HCT116 (cell line): ENCODE results near the gene C6orf132. TPM values are rescaled to one million over a fixed set of nuclear protein-coding genes. Genes with fewer than 3 reads are reported as not detected.

Source experiments
- ATAC-seq: fragments of 200-7000 bp; cut with Tn5 transposase; 2 replicates; pipeline ENCODE4 v1.9.1; 2020; ENCODE audit warnings: mild to moderate bottlenecking, moderate library complexity
- BruUV-seq: library from RNA; stranded (reverse); fragments of 400-500 nt; replicated peaks from 2 replicates; lab custom pipeline; 2021; lab: Mats Ljungman, UMichigan
- CTCF ChIA-PET: fragments of 300-600 bp; sonication (Branson Sonifier 250); formaldehyde crosslinking; loops from one replicate; lab custom pipeline; 2021; ENCODE audit warnings: antibody characterized with exemption; lab: Charles Lee
- POLR2A ChIA-PET: fragments of 300-600, 350-600 bp; sonication (Branson Sonifier 250); formaldehyde crosslinking; loops from one replicate; lab custom pipeline; 2021; ENCODE audit warnings: antibody characterized with exemption; lab: Charles Lee
- RAD21 ChIA-PET, 2 experiments: fragments of 300-600 bp; sonication (Branson Sonifier 250); formaldehyde crosslinking; loops; one replicate each; lab custom pipeline; 2023; ENCODE audit warnings: low total read pairs in 2 of 2; ENCODE audit not compliant: uncharacterized antibody in 2 of 2, unreplicated experiment in 2 of 2, low non-redundant PET in 1 of 2; lab: Charles Lee
- DNase-seq: peaks from one replicate; pipeline ENCODE4 v3.0.0-alpha.2; 2010; ENCODE audit warnings: low read depth, low spot score
- H2AFZ ChIP-seq: fragments of 200-600 bp; shearing (Covaris generic), sonication (generic); 2 replicates; pipeline ENCODE4 v1.6.1; 2017; ENCODE audit warnings: low read depth, mixed run types, mixed read lengths, antibody characterized with exemption, low read length; ENCODE audit not compliant: poor library complexity, severe bottlenecking
- H3K27ac ChIP-seq: 2 replicates; pipeline ENCODE4 v1.5.1; 2012; ENCODE audit warnings: low read depth, low read length
- H3K27me3 ChIP-seq: fragments of 200-600 bp; sonication (generic); 2 replicates; pipeline ENCODE4 v1.6.1; 2016; ENCODE audit warnings: mixed run types, low read length, mixed read lengths; ENCODE audit not compliant: insufficient read depth
- H3K36me3 ChIP-seq, 2 experiments: fragments of 200-500 bp in 1 of 2; fragments of 200-600 bp in 1 of 2; sonication (Bioruptor generic) in 1 of 2; sonication (generic) in 1 of 2; 2 replicates each; pipeline versions ENCODE4 v1.5.1 to v1.6.1; 2014 to 2016; ENCODE audit warnings: low read length in 2 of 2, inconsistent platforms in 1 of 2, mixed read lengths in 1 of 2, mixed run types in 1 of 2; ENCODE audit not compliant: insufficient read depth in 2 of 2, control insufficient read depth in 1 of 2
- H3K4me1 ChIP-seq, 2 experiments: fragments of 200-600 bp in 1 of 2; sonication (generic) in 1 of 2; 2 replicates each; pipeline versions ENCODE4 v1.5.1 to v1.6.1; 2012 to 2017; ENCODE audit warnings: low read length in 2 of 2, inconsistent platforms in 1 of 2, mild to moderate bottlenecking in 1 of 2, mixed read lengths in 1 of 2, mixed run types in 1 of 2, moderate library complexity in 1 of 2; ENCODE audit not compliant: insufficient read depth in 2 of 2, control insufficient read depth in 1 of 2
- H3K4me2 ChIP-seq: fragments of 200-600 bp; sonication (generic); 2 replicates; pipeline ENCODE4 v1.6.1; 2017; ENCODE audit warnings: mixed run types, low read length, mixed read lengths
- H3K4me3 ChIP-seq, 2 experiments: fragments of 200-600 bp in 1 of 2; sonication (generic) in 1 of 2; replicated peaks in 1 of 2; 2 replicates each; pipeline ENCODE4 v1.5.1; 2011 to 2016; ENCODE audit warnings: low read length in 2 of 2, control low read depth in 1 of 2, low read depth in 1 of 2, mild to moderate bottlenecking in 1 of 2, mixed read lengths in 1 of 2, mixed run types in 1 of 2
- H3K79me2 ChIP-seq: fragments of 200-600 bp; sonication (generic); 2 replicates; pipeline ENCODE4 v1.6.1; 2017; ENCODE audit warnings: mild to moderate bottlenecking, mixed run types, low read length, moderate library complexity, mixed read lengths; ENCODE audit not compliant: insufficient read depth
- H3K9ac ChIP-seq: fragments of 200-600 bp; sonication (generic); 2 replicates; pipeline ENCODE4 v1.6.1; 2016; ENCODE audit warnings: low read length, mixed read lengths
- H3K9me2 ChIP-seq: fragments of 200-600 bp; sonication (generic), shearing (Covaris generic); 2 replicates; pipeline ENCODE4 v1.6.1; 2017; ENCODE audit warnings: mixed run types, mild to moderate bottlenecking, moderate library complexity; ENCODE audit not compliant: insufficient read depth
- H3K9me3 ChIP-seq, 2 experiments: fragments of 200-500 bp in 1 of 2; fragments of 200-600 bp in 1 of 2; sonication (Bioruptor generic) in 1 of 2; sonication (generic) in 1 of 2; 2 replicates each; pipeline ENCODE4 v1.6.1; 2014 to 2017; ENCODE audit warnings: low read length in 2 of 2, mixed read lengths in 2 of 2, inconsistent platforms in 1 of 2, low read depth in 1 of 2, mild to moderate bottlenecking in 1 of 2, mixed run types in 1 of 2, moderate library complexity in 1 of 2; ENCODE audit not compliant: control insufficient read depth in 1 of 2, insufficient read depth in 1 of 2
- H4K20me1 ChIP-seq: fragments of 200-600 bp; sonication (generic), shearing (Covaris generic); 2 replicates; pipeline ENCODE4 v1.6.1; 2017; ENCODE audit warnings: mixed run types, mild to moderate bottlenecking, moderate library complexity; ENCODE audit not compliant: insufficient read depth
- CBX3 ChIP-seq: IDR thresholded peaks from 2 replicates; pipeline ENCODE4 v1.6.1; 2012; ENCODE audit warnings: low read depth
- CEBPB ChIP-seq: IDR thresholded peaks from 2 replicates; pipeline ENCODE4 v1.6.1; 2012; ENCODE audit warnings: low read depth
- CTCF ChIP-seq, 3 experiments: fragments of 200-600 bp in 1 of 3; sonication (generic) in 1 of 3; IDR thresholded peaks in 2 of 3; conservative IDR thresholded peaks in 1 of 3; 2 replicates each; pipeline ENCODE4 v1.5.1; 2012 to 2017; ENCODE audit warnings: low read depth in 2 of 3, low read length in 2 of 3, antibody characterized with exemption in 1 of 3, borderline replicate concordance in 1 of 3, control low read depth in 1 of 3, mild to moderate bottlenecking in 1 of 3, mixed read lengths in 1 of 3, mixed run types in 1 of 3, moderate library complexity in 1 of 3; ENCODE audit not compliant: insufficient read depth in 1 of 3
- ELF1 ChIP-seq: IDR thresholded peaks from 2 replicates; pipeline ENCODE4 v1.6.1; 2012; ENCODE audit warnings: low read depth, borderline replicate concordance
- EZH2 ChIP-seq: fragments of 200-600 bp; sonication (generic); IDR thresholded peaks from 2 replicates; pipeline ENCODE4 v1.6.1; 2017; ENCODE audit warnings: antibody characterized with exemption, mixed run types
- JUND ChIP-seq: IDR thresholded peaks from 2 replicates; pipeline ENCODE4 v1.6.1; 2012
- POLR2A ChIP-seq: IDR thresholded peaks from 2 replicates; pipeline ENCODE4 v1.7.0; 2011; ENCODE audit warnings: borderline replicate concordance; ENCODE audit not compliant: insufficient read depth, insufficient read length; ENCODE audit errors: extremely low read depth
- ZBTB33 ChIP-seq: IDR thresholded peaks from 2 replicates; pipeline ENCODE4 v1.6.1; 2011; ENCODE audit warnings: mild to moderate bottlenecking, low read length, moderate library complexity; ENCODE audit not compliant: insufficient replicate concordance; ENCODE audit errors: extremely low read depth
- intact Hi-C: fragments of 100-400 bp; cut with micrococcal nuclease; formaldehyde crosslinking; loops from 2 replicates; pipeline ENCODE4 v1.10.0; 2022
- total RNA-seq: library from RNA; stranded (reverse); gene quantifications from one replicate; pipeline ENCODE4 v1.2.1, GENCODE V29; 2021; ENCODE audit not compliant: unreplicated experiment

C6orf132 gene
- total RNA-seq, 1 experiment from 2014 or later, result 18.9 TPM

GRCh38 chr6:42165016-42165415, 22.6 kb upstream of the C6orf132 start:
- Histone ChIP-seq H3K36me3 (no peaks in the 10 kb centered on the region), H3K4me2 (no peak overlapping the region), H4K20me1 (no peaks in the 10 kb centered on the region), H2AFZ (no peak overlapping the region), H3K79me2 (no peaks in the 10 kb centered on the region), H3K9me3 (no peaks in the 10 kb centered on the region), H3K27me3 (no peaks in the 10 kb centered on the region), H3K4me3 (no peak overlapping the region), H3K9ac (no peak overlapping the region), H3K9me2 (no peaks in the 10 kb centered on the region), H3K27ac (no peak overlapping the region), H3K4me1 (peaks cover 3 to 13% of the 10 kb centered on the region in 2 experiments; a peak in 3 of 4 replicates)
- ATAC-seq (no peak), DNase-seq (no peak)
- BruUV-seq, result no TSS peak
- ChIA-PET CTCF (no interaction called here), POLR2A (no interaction called here), RAD21 (no interaction called here)
- no peak for TF ChIP-seq CBX3
- TF ChIP-seq ELF1, result no peak
- no peak for TF ChIP-seq ZBTB33
- TF ChIP-seq JUND, result no peak
- TF ChIP-seq POLR2A, result no peak
- TF ChIP-seq CEBPB, result no peak
- TF ChIP-seq CTCF (IDR thresholded peaks at IDR 0.05 in 2 of 3, conservative IDR thresholded peaks at IDR 0.05 in 1 of 3; ENCODE audit: borderline replicate concordance in 1 of 3, insufficient read depth in 1 of 3, low read depth in 2 of 3, low read length in 2 of 3), result no peak
- TF ChIP-seq EZH2, result no peak
- intact Hi-C loops, result loop anchor here (10.0 kb wide), 1 partner anchor 380 kb away; the partner anchor contains the start of genes PRICKLE4 and TOMM6
